ENCODE measurements around the gene ADAMTS14.
"Not testable (repeated sequence)": the region's sequence is repeated elsewhere in the genome, so short reads cannot be mapped to it uniquely, and the experiment has no call there.

The ADAMTS14 gene

GRCh38 chr10:70751356-70751755 is 79.0 kb downstream of the ADAMTS14 start:
- no peak for DNase-seq (ENCODE audit: low spot score)

DNA sequence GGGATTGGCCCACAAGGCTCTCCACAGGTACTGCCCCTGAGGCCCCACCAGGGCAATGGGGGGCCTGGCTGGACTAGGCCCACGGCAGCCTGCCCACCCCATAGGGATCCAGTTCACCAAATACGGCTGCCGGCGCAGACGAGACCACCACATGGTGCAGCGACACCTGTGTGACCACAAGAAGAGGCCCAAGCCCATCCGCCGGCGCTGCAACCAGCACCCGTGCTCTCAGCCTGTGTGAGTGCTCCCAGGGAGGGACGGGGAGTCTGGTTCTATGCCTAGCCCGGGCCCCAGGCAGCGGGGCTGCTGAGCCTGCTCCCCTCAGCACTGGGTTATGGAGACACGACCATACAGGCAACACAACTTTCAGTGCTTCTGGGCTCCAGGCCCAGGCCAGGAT is 79.7 kb downstream of the ADAMTS14 start:
- DNase-seq (ENCODE audit: low spot score), result no peak

DNA sequence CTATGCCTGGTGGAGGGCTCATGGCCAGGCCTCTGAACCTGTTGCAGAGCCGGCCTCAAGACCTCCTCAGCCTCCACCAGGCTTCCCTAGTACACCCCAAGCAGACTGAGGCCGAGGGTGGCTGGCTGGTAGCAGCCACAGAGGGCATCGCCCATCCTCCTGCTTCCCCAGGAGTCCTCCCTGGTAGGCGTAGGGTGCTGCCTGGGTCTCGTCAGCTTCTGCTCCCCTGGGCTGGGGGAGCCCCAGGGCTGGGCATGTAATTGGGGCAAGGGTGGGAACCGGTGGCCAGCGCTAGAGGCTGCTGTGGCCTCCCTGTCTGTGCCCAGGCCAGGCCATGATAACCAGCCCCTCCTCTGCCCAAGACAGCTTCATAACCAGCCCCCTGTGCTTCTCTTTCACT is 80.3 kb downstream of the ADAMTS14 start:
- no peak for DNase-seq (ENCODE audit: low spot score)

DNA sequence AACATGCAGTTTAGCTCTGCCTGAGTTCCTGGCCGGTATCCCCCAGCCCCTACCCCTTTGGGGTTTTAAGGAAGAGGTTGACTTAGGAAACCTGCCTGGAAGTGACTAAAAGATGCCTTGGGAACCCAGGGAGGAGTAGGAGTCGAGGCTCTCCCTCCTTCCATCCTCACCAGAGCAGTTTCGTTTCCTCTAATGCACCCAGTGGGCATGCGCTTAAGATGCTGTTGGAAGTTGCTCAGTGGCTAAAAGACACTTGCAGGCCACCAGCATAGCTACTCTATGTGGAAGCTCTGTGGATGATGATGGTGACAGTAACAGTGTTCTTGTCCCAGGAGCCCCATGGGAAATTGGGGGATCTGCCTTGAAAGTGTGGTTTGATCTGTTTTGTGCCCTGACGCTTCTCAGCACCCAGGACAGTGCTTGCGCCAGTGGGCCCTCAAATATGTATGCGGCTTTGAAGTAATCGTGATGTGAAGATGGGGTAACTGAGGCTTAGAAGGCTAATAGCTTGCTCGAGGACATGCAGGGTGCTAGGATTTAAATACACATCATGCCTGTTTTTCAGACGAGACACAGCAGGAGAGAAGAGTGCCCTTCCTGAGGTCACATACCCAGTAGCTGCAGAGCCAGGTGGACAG is 80.8 kb downstream of the ADAMTS14 start:
- DNase-seq (ENCODE audit: low spot score), result no peak

DNA sequence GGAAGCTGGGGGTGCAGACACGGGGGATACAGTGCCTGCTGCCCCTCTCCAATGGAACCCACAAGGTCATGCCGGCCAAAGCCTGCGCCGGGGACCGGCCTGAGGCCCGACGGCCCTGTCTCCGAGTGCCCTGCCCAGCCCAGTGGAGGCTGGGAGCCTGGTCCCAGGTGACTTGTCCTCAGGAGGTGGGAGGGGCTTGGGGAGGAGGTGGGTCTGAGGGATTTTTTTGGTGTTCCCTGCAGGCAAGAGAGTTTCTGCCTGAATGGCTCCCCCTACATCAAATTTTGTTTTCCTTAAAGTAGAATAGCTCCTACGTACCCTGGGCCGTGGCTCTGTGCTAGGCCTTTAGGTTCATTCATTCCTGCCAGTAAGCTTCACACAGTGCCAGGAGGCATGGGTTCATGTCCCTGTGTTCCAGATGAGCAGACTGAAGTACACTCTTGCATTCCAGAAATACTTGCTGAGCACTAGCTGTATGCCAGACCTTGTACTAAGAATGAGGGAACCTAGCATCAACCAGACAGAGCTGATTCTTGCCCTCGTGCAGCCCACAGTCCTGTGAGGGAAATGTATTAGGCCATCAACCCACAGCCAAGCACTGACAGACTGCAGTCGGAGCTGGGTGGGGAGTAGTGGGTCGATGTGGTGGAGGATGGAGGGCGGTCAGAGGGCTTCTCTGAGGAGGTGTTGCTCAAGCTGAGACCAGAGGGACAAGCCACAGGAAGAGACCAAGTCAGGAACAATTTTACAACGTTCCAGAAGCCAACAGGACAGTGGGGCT is 81.7 kb downstream of the ADAMTS14 start:
- no peak for DNase-seq (ENCODE audit: low spot score)

- DNase-seq (ENCODE audit: low spot score), result no peak
Observed at GRCh38 chr10:70756700-70757360, 84.5 kb downstream of the ADAMTS14 start.

GRCh38 chr10:70757856-70758255 is 85.5 kb downstream of the ADAMTS14 start:
- no peak for DNase-seq (ENCODE audit: low spot score)

DNA sequence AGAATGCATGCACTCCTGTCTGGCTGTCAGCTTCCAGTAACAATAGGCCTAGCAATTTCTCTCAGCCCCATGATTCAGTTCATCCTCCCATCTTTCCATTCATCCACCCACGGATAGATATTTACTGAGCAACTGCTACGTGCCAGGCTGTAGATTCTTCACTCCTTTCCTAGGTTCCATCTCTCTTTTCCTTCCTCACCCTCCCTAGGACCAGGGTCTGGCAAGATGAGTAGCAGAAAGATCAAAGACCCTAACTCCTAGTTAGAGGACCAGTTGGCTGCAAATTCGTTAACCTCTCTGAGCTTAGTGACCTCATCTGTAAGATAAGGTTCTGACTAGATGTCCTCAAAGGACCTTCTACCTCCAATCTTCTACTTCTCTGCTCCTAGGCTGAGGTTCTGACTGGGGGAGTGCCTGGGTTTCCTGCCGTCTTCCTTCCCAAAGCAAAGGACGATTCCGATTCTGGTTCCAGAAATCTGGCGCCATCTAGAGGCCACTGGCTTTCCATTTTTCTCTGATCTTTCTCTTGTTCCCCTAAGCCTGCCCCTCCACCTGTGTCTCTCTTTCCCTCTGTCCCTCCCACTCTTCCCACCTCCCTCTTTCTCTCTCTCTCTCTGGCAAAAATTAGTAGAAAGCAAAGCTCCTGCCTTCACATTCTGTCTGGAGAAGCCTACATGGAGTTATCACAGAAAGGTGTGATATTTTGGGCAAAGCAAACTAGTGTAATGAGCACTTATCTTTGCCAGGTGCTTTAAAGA is 86.6 kb downstream of the ADAMTS14 start:
- peak; percentile 60 for DNase-seq (ENCODE audit: low spot score)

- DNase-seq (ENCODE audit: low spot score), result no peak
Observed at GRCh38 chr10:70759781-70760180, 87.5 kb downstream of the ADAMTS14 start.

GRCh38 chr10:70760271-70760787 is 88.0 kb downstream of the ADAMTS14 start:
- DNase-seq (ENCODE audit: low spot score), result no peak

DNA sequence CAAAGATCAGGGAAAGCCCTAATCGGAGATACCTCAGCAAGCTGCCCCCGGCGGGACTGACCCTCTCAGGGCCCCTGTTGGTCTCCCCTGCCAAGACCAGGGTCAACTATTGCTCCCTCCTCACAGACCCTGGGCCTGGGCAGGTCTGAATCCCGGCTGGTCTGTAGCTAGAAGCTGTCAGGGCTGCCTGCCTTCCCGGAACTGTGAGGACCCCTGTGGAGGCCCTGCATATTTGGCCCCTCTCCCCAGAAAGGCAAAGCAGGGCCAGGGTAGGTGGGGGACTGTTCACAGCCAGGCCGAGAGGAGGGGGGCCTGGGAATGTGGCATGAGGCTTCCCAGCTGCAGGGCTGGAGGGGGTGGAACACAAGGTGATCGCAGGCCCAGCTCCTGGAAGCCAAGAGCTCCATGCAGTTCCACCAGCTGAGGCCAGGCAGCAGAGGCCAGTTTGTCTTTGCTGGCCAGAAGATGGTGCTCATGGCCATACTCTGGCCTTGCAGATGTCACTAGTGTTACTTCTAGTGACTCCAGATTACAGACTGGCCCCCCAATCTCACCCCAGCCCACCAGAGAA is 88.8 kb downstream of the ADAMTS14 start:
- no peak for DNase-seq (ENCODE audit: low spot score)

GRCh38 chr10:70761727-70762350 is 89.5 kb downstream of the ADAMTS14 start:
- no peak for DNase-seq (ENCODE audit: low spot score)

- DNase-seq (ENCODE audit: low spot score), result no peak
Observed at GRCh38 chr10:70762441-70763175, 90.3 kb downstream of the ADAMTS14 start.

GRCh38 chr10:70763567-70763966 is 91.3 kb downstream of the ADAMTS14 start:
- no peak for DNase-seq (ENCODE audit: low spot score)

GRCh38 chr10:70765794-70766594 is 93.7 kb downstream of the ADAMTS14 start:
- DNase-seq (ENCODE audit: low spot score), result no peak

- DNase-seq (ENCODE audit: low spot score), result not testable (repeated sequence)
Observed at GRCh38 chr10:70768026-70768685, 95.8 kb downstream of the ADAMTS14 start.

DNA sequence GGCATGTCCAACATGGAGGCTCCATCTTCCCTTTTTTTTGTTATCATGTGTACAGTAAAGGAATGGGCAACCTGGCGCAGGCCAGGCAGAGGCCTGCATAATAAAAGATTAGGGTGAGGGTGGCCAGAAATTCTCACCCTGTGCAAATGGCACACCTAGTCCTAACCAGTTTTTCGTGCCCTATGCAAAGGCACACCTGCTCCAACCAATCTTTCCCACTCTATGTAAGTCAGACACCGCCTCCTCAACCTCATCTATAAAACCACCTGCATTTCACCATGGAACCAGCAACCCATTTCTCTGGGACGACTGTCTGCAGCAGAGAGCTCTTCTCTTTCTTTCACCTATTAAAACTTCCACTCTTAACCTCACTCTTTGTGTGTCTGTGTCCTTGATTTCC is 96.8 kb downstream of the ADAMTS14 start:
- no peak for DNase-seq (ENCODE audit: low spot score)

- no peak for DNase-seq (ENCODE audit: low spot score)
Observed at GRCh38 chr10:70770001-70770400, 97.7 kb downstream of the ADAMTS14 start.

DNA sequence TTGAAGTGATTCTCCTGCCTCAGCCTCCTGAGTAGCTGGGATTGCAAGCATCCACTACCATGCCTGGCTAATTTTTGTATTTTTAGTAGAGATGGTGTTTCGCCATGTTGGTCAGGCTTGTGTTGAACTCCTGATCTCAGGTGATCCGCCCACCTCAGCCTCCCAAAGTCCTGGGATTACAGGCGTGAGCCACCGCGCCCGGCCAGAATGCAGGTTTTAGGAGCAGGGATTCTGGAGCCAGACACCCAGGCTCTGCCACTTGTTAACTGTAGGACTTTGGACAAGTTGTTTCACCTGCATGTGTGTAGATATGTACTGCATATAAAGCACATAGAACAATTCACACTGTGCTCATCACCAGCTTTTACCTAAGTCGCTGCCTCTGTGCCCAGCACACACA is 98.2 kb downstream of the ADAMTS14 start:
- not testable (repeated sequence) for DNase-seq (ENCODE audit: low spot score)

Data from HuH-7 (cell line).